NCI-H2196 (cell line): ENCODE results near the gene CHFR.
"Not testable (repeated sequence)": the region's sequence is repeated elsewhere in the genome, so short reads cannot be mapped to it uniquely, and the experiment has no call there.

Experiments
- DNase-seq: peaks from one replicate; lab custom pipeline; 2025; ENCODE audit not compliant: unreplicated experiment; lab: John Stamatoyannopoulos, UW

The CHFR gene

GRCh38 chr12:132881818-132882217 is 5.6 kb downstream of the CHFR start:
- DNase-seq, result no peak

- not testable (repeated sequence) for DNase-seq
Observed at GRCh38 chr12:132874620-132875019, 12.8 kb downstream of the CHFR start.

GRCh38 chr12:132874175-132874574 is 13.2 kb downstream of the CHFR start:
- no peak for DNase-seq

- DNase-seq, result no peak
Observed at GRCh38 chr12:132873724-132874123, 13.7 kb downstream of the CHFR start.

GRCh38 chr12:132872975-132873421 is 14.4 kb downstream of the CHFR start:
- no peak for DNase-seq

GRCh38 chr12:132872073-132872855 is 15.1 kb downstream of the CHFR start:
- DNase-seq, result no peak

GRCh38 chr12:132869551-132869950 is 17.9 kb downstream of the CHFR start:
- no peak for DNase-seq

- DNase-seq, result no peak
Observed at GRCh38 chr12:132866251-132866828, 21.1 kb downstream of the CHFR start.

- no peak for DNase-seq
Observed at GRCh38 chr12:132861558-132861957, 25.8 kb downstream of the CHFR start.

- no peak for DNase-seq
Observed at GRCh38 chr12:132858718-132859266, 28.6 kb downstream of the CHFR start.

GRCh38 chr12:132857019-132857418 is 30.4 kb downstream of the CHFR start:
- DNase-seq, result not testable (repeated sequence)

GRCh38 chr12:132856581-132856980 is 30.8 kb downstream of the CHFR start:
- DNase-seq, result no peak

GRCh38 chr12:132855211-132855610 is 32.2 kb downstream of the CHFR start:
- DNase-seq, result not testable (repeated sequence)

- no peak for DNase-seq
Observed at GRCh38 chr12:132853285-132854092, 33.9 kb downstream of the CHFR start.

- DNase-seq, result no peak
Observed at GRCh38 chr12:132852496-132852895, 34.9 kb downstream of the CHFR start.

GRCh38 chr12:132851465-132851864 is 35.9 kb downstream of the CHFR start:
- DNase-seq, result no peak

- no peak for DNase-seq
Observed at GRCh38 chr12:132850291-132850690, 37.1 kb downstream of the CHFR start.

GRCh38 chr12:132848521-132848920 is 38.9 kb downstream of the CHFR start:
- no peak for DNase-seq

GRCh38 chr12:132847363-132848356 is 39.7 kb downstream of the CHFR start:
- DNase-seq, result no peak

GRCh38 chr12:132844681-132845080 is 42.7 kb downstream of the CHFR start:
- DNase-seq, result not testable (repeated sequence)
